Kidney (tissue), 14 donors: ENCODE measurements around the gene PIK3R6. TPM values are rescaled to one million over a fixed set of nuclear protein-coding genes. Genes with fewer than 3 reads are reported as not detected.

Experiments
- DNase-seq, 5 donors: peaks; one replicate each; pipeline ENCODE4 v3.0.0-alpha.2; 2013 to 2020
- FAIRE-seq: peaks from 2 replicates; lab custom pipeline; 2012; peaks lifted over from hg19 to GRCh38; lab: Jason Lieb, UNC
- H3K27ac ChIP-seq, 2 donors: one replicate each; pipeline ENCODE4 v1.7.0; 2013; ENCODE audit warnings: low read depth in 2 of 2, low read length in 2 of 2, inconsistent platforms in 1 of 2
- H3K27me3 ChIP-seq: one replicate; pipeline ENCODE4 v1.7.1; 2013; ENCODE audit warnings: low read length, inconsistent platforms; ENCODE audit not compliant: control insufficient read depth, insufficient read depth
- H3K36me3 ChIP-seq, 3 donors: one replicate each; pipeline versions ENCODE4 v1.7.0 to v1.7.1; 2013; ENCODE audit warnings: low read length in 3 of 3, control low read depth in 1 of 3, inconsistent platforms in 1 of 3; ENCODE audit not compliant: insufficient read depth in 3 of 3, control insufficient read depth in 2 of 3
- H3K4me1 ChIP-seq, 3 donors: one replicate each; pipeline versions ENCODE4 v1.7.0 to v1.7.1; 2013; ENCODE audit warnings: low read length in 3 of 3, inconsistent platforms in 1 of 3, low read depth in 1 of 3; ENCODE audit not compliant: control insufficient read depth in 2 of 3, insufficient read depth in 2 of 3
- H3K4me3 ChIP-seq, 3 donors: one replicate each; pipeline versions ENCODE4 v1.7.0 to v1.8.1; 2013; ENCODE audit warnings: low read length in 3 of 3, control low read depth in 1 of 3, inconsistent platforms in 1 of 3
- H3K9ac ChIP-seq, 3 donors: one replicate each; pipeline versions ENCODE4 v1.7.0 to v1.7.1; 2013; ENCODE audit warnings: low read length in 3 of 3, control low read depth in 1 of 3, inconsistent platforms in 1 of 3
- H3K9me3 ChIP-seq, 3 donors: one replicate each; pipeline versions ENCODE4 v1.7.0 to v1.7.1; 2013; ENCODE audit warnings: low read length in 3 of 3, control low read depth in 1 of 3, inconsistent platforms in 1 of 3; ENCODE audit not compliant: control insufficient read depth in 2 of 3, insufficient read depth in 1 of 3
- intact Hi-C: fragments of 100-400 bp; cut with DNase I; formaldehyde crosslinking; loops from one replicate; pipeline ENCODE4 v1.11.1; 2022
- polyA plus RNA-seq: library from polyadenylated mRNA; stranded (reverse); fragments of 350-450 nt; fragmentation: Illumina TruSeq; extraction: RNeasy Lipid Tissue Mini Kit (QIAGEN cat#74804); gene quantifications from one replicate; pipeline ENCODE4 v1.2.3, GENCODE V29; 2014; ENCODE audit warnings: low read depth, low replicate concordance; ENCODE audit not compliant: insufficient read depth
- total RNA-seq: library from RNA; stranded (reverse); fragmentation: NEBNext Ultra II Directional; extraction: Animal tissue kit (Norgen Biotek cat#: 25700); gene quantifications from one replicate; pipeline ENCODE4 v1.2.1, GENCODE V29; 2021
- TF ChIP-seq, protein P1 (sequence below): IDR thresholded peaks from 3 replicates; pipeline ENCODE4 v1.5.1; 2012; ENCODE audit warnings: mild to moderate bottlenecking, moderate library complexity, borderline replicate concordance; ENCODE audit not compliant: insufficient read depth; ENCODE audit errors: extremely low read depth
- donor health status: control.
- donor health status: control.
- donor health status: control.
- donor health status: control.
- donor health status: control.
- donor health status: DM: yes; HTN: yes; CAD: no.
- donor health status: Normal renal cell carcinoma (clear cell type).

Gene PIK3R6
- total and polyA plus RNA-seq, 2 donors from 2014 or later, result 0.17 to 2.3 TPM

DNA sequence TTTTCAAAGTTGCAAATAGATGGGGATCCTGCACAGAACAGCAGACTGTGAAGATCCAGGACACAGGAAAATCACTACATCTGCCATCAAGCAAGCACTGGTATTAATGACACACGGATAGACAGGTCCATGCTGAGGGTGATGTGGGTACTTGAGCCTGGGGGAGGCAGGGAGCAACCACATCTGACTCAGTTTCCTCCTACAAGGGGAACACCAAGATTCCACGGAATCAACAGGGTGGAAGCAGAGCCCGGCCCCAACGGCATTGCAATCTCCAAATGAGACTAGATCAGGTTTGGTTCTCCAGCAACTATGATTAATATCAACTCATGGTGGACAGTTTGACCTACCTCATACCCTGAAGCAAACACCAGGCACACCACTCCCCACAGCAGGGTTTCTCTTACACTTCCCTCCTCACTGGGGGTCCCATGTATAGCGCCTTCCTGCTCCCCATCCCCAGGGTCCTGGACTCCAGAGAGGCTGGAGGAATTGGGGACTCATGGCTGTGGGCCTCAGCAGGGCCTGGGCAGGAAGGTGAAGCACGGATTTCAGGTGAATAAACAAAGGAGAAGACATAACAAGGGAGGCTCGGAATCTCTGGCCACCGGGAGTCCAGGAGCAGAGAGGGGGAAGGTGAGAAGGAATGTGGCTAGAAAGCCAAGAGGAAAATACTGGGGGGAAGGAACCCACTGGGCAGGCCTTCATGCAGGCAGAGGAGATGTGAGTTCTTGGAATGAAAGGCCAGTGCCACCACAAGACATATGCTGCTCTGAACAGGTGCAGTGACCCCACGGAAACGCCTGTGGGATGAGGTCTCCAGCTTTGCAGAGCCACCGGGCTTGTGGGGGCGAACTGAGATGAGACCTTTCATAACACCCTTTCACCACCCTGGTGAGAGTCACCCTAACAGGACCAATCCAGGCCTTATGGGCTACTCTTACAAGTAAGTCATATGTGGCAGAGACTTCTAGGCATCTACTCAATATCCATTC is 29.5 kb upstream of the PIK3R6 start:
- intact Hi-C loops, result no loop called here
- FAIRE-seq, result no peak
- TF ChIP-seq, protein P1, sequence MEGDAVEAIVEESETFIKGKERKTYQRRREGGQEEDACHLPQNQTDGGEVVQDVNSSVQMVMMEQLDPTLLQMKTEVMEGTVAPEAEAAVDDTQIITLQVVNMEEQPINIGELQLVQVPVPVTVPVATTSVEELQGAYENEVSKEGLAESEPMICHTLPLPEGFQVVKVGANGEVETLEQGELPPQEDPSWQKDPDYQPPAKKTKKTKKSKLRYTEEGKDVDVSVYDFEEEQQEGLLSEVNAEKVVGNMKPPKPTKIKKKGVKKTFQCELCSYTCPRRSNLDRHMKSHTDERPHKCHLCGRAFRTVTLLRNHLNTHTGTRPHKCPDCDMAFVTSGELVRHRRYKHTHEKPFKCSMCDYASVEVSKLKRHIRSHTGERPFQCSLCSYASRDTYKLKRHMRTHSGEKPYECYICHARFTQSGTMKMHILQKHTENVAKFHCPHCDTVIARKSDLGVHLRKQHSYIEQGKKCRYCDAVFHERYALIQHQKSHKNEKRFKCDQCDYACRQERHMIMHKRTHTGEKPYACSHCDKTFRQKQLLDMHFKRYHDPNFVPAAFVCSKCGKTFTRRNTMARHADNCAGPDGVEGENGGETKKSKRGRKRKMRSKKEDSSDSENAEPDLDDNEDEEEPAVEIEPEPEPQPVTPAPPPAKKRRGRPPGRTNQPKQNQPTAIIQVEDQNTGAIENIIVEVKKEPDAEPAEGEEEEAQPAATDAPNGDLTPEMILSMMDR, result no peak

DNA sequence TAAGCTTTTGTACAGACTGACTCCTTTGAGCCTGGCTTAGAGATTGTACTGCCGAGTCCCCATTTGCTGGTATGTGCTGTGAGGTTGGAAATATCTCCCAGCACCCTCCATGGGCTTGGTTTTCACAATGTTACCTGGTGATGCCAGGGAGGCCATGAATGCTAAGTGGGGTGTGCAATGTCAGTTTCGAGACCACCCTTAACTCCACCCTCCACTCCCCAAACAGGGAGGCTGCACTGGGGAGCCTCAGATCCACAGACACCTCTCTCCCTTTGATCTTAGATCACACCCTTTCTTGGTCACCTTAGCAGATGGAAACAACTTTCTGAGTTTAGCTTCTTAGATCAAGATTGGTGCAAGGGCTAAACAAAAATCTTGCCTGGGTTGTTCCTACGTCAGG is 28.6 kb upstream of the PIK3R6 start:
- H3K36me3 ChIP-seq, result no peaks in the 10 kb centered on the region
- no peak for FAIRE-seq

More for the DNA sequence above, 29.5 kb upstream of the PIK3R6 start:
- no peak overlapping the region for H3K27ac ChIP-seq
- no peaks in the 10 kb centered on the region for H3K9me3 ChIP-seq
- H3K4me3 ChIP-seq, result no peak overlapping the region
- H3K4me1 ChIP-seq, result no peaks in the 10 kb centered on the region
- H3K36me3 ChIP-seq, result no peaks in the 10 kb centered on the region
- H3K27me3 ChIP-seq, result no peaks in the 10 kb centered on the region
- DNase-seq, result peak in 1 of 5 donors; percentile 7
- H3K9ac ChIP-seq, result no peak overlapping the region

DNA sequence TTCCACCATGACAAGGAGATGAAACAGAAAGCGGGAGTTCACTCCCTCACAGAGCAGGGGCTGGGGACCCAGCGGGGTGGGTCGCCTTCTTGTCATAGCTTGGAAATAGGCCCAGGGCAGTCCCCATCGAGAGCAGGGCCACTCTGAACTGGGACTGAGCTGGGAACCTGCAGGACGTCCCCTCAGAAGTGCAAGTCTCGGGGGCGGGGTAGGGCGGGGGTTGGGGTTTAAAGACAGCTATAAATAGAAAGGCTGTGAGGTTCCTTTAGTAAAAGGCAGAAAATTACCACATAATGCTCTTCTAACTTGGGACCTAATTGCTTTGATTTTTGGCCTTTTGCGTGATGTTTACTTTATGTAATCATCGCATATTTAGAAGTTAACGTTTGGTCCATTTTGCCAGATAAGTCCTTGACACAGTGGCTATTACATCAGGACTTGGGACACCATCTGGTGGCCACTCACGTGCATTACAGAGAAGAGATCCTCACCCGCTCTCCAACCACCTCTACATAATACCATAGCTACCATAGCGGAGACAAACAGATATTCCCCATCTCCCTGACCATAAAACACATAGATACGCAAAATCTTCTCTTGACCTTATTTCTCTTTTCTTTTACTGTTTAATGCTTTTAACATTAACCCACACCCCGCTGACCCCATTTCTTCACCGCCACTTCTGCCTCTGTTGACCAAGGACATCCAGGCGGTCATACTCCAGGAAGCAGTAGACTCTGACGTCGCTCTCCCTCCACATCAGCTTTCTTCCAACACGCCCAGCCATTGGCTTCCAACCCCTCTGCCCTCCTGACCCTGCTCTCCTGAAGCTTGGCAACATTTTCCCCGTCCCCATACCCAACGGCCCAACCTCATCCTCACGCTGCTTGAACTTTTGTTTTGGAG is 27.5 kb upstream of the PIK3R6 start:
- peak; percentile 58 for FAIRE-seq
- Histone ChIP-seq H3K4me3 (no peak overlapping the region), H3K27me3 (no peaks in the 10 kb centered on the region), H3K36me3 (no peaks in the 10 kb centered on the region), H3K9ac (no peak overlapping the region), H3K27ac (no peak overlapping the region), H3K9me3 (no peaks in the 10 kb centered on the region), H3K4me1 (no peaks in the 10 kb centered on the region)
- TF ChIP-seq, protein P1, result peak; percentile 82
- DNase-seq, result peak in 4 of 5 donors; percentile 72 to 87 (median 80)
- intact Hi-C loops, result no loop called here

More for the DNA sequence above, 28.6 kb upstream of the PIK3R6 start:
- intact Hi-C loops, result no loop called here
- H3K9ac ChIP-seq, result no peak overlapping the region
- no peaks in the 10 kb centered on the region for H3K4me1 ChIP-seq
- peak in 1 of 5 donors; percentile 1 for DNase-seq
- H3K4me3 ChIP-seq, result no peak overlapping the region
- TF ChIP-seq, protein P1, result no peak
- no peak overlapping the region for H3K27ac ChIP-seq
- H3K27me3 ChIP-seq, result no peaks in the 10 kb centered on the region
- H3K9me3 ChIP-seq, result no peaks in the 10 kb centered on the region
